Choroid plexus epithelial cell (primary cell): ENCODE measurements around the gene BEND5.

Source experiments
- DNase-seq: peaks from one replicate; pipeline ENCODE4 v3.0.0-alpha.2; 2010; ENCODE audit warnings: low read depth
- H3K4me3 ChIP-seq: 2 replicates; pipeline ENCODE4 v1.5.1; 2011; ENCODE audit warnings: low read depth, mild to moderate bottlenecking, control low read depth, low read length, moderate library complexity
- CTCF ChIP-seq: conservative IDR thresholded peaks from 2 replicates; pipeline ENCODE4 v1.5.1; 2011; ENCODE audit warnings: low read depth, mild to moderate bottlenecking, control low read depth, inconsistent platforms, low read length, moderate library complexity

Gene BEND5

GRCh38 chr1:48679859-48680258 lies 96.8 kb downstream of the BEND5 start:
- H3K4me3 ChIP-seq, result no peak overlapping the region
- TF ChIP-seq CTCF, result no peak
- DNase-seq, result no peak

GRCh38 chr1:48678710-48679505 lies 97.8 kb downstream of the BEND5 start:
- DNase-seq, result peak; percentile 30
- no peak for TF ChIP-seq CTCF
- H3K4me3 ChIP-seq, result no peak overlapping the region
